HCT116 (cell line): Measurements from ENCODE around the gene PLXNC1. TPM values are rescaled to one million over a fixed set of nuclear protein-coding genes. Genes with fewer than 3 reads are reported as not detected.

Source experiments
- ATAC-seq: fragments of 200-7000 bp; cut with Tn5 transposase; 2 replicates; pipeline ENCODE4 v1.9.1; 2020; ENCODE audit warnings: mild to moderate bottlenecking, moderate library complexity
- BruUV-seq: library from RNA; stranded (reverse); fragments of 400-500 nt; replicated peaks from 2 replicates; lab custom pipeline; 2021; lab: Mats Ljungman, UMichigan
- CTCF ChIA-PET: fragments of 300-600 bp; sonication (Branson Sonifier 250); formaldehyde crosslinking; loops from one replicate; lab custom pipeline; 2021; ENCODE audit warnings: antibody characterized with exemption; lab: Charles Lee
- POLR2A ChIA-PET: fragments of 300-600, 350-600 bp; sonication (Branson Sonifier 250); formaldehyde crosslinking; loops from one replicate; lab custom pipeline; 2021; ENCODE audit warnings: antibody characterized with exemption; lab: Charles Lee
- RAD21 ChIA-PET, 2 experiments: fragments of 300-600 bp; sonication (Branson Sonifier 250); formaldehyde crosslinking; loops; one replicate each; lab custom pipeline; 2023; ENCODE audit warnings: low total read pairs in 2 of 2; ENCODE audit not compliant: uncharacterized antibody in 2 of 2, unreplicated experiment in 2 of 2, low non-redundant PET in 1 of 2; lab: Charles Lee
- DNase-seq: peaks from one replicate; pipeline ENCODE4 v3.0.0-alpha.2; 2010; ENCODE audit warnings: low read depth, low spot score
- H2AFZ ChIP-seq: fragments of 200-600 bp; shearing (Covaris generic), sonication (generic); 2 replicates; pipeline ENCODE4 v1.6.1; 2017; ENCODE audit warnings: low read depth, mixed run types, mixed read lengths, antibody characterized with exemption, low read length; ENCODE audit not compliant: poor library complexity, severe bottlenecking
- H3K27ac ChIP-seq: 2 replicates; pipeline ENCODE4 v1.5.1; 2012; ENCODE audit warnings: low read depth, low read length
- H3K27me3 ChIP-seq: fragments of 200-600 bp; sonication (generic); 2 replicates; pipeline ENCODE4 v1.6.1; 2016; ENCODE audit warnings: mixed run types, low read length, mixed read lengths; ENCODE audit not compliant: insufficient read depth
- H3K36me3 ChIP-seq, 2 experiments: fragments of 200-500 bp in 1 of 2; fragments of 200-600 bp in 1 of 2; sonication (Bioruptor generic) in 1 of 2; sonication (generic) in 1 of 2; 2 replicates each; pipeline versions ENCODE4 v1.5.1 to v1.6.1; 2014 to 2016; ENCODE audit warnings: low read length in 2 of 2, inconsistent platforms in 1 of 2, mixed read lengths in 1 of 2, mixed run types in 1 of 2; ENCODE audit not compliant: insufficient read depth in 2 of 2, control insufficient read depth in 1 of 2
- H3K4me1 ChIP-seq, 2 experiments: fragments of 200-600 bp in 1 of 2; sonication (generic) in 1 of 2; 2 replicates each; pipeline versions ENCODE4 v1.5.1 to v1.6.1; 2012 to 2017; ENCODE audit warnings: low read length in 2 of 2, inconsistent platforms in 1 of 2, mild to moderate bottlenecking in 1 of 2, mixed read lengths in 1 of 2, mixed run types in 1 of 2, moderate library complexity in 1 of 2; ENCODE audit not compliant: insufficient read depth in 2 of 2, control insufficient read depth in 1 of 2
- H3K4me2 ChIP-seq: fragments of 200-600 bp; sonication (generic); 2 replicates; pipeline ENCODE4 v1.6.1; 2017; ENCODE audit warnings: mixed run types, low read length, mixed read lengths
- H3K4me3 ChIP-seq, 2 experiments: fragments of 200-600 bp in 1 of 2; sonication (generic) in 1 of 2; replicated peaks in 1 of 2; 2 replicates each; pipeline ENCODE4 v1.5.1; 2011 to 2016; ENCODE audit warnings: low read length in 2 of 2, control low read depth in 1 of 2, low read depth in 1 of 2, mild to moderate bottlenecking in 1 of 2, mixed read lengths in 1 of 2, mixed run types in 1 of 2
- H3K79me2 ChIP-seq: fragments of 200-600 bp; sonication (generic); 2 replicates; pipeline ENCODE4 v1.6.1; 2017; ENCODE audit warnings: mild to moderate bottlenecking, mixed run types, low read length, moderate library complexity, mixed read lengths; ENCODE audit not compliant: insufficient read depth
- H3K9ac ChIP-seq: fragments of 200-600 bp; sonication (generic); 2 replicates; pipeline ENCODE4 v1.6.1; 2016; ENCODE audit warnings: low read length, mixed read lengths
- H3K9me2 ChIP-seq: fragments of 200-600 bp; sonication (generic), shearing (Covaris generic); 2 replicates; pipeline ENCODE4 v1.6.1; 2017; ENCODE audit warnings: mixed run types, mild to moderate bottlenecking, moderate library complexity; ENCODE audit not compliant: insufficient read depth
- H3K9me3 ChIP-seq, 2 experiments: fragments of 200-500 bp in 1 of 2; fragments of 200-600 bp in 1 of 2; sonication (Bioruptor generic) in 1 of 2; sonication (generic) in 1 of 2; 2 replicates each; pipeline ENCODE4 v1.6.1; 2014 to 2017; ENCODE audit warnings: low read length in 2 of 2, mixed read lengths in 2 of 2, inconsistent platforms in 1 of 2, low read depth in 1 of 2, mild to moderate bottlenecking in 1 of 2, mixed run types in 1 of 2, moderate library complexity in 1 of 2; ENCODE audit not compliant: control insufficient read depth in 1 of 2, insufficient read depth in 1 of 2
- H4K20me1 ChIP-seq: fragments of 200-600 bp; sonication (generic), shearing (Covaris generic); 2 replicates; pipeline ENCODE4 v1.6.1; 2017; ENCODE audit warnings: mixed run types, mild to moderate bottlenecking, moderate library complexity; ENCODE audit not compliant: insufficient read depth
- EGR1 ChIP-seq: IDR thresholded peaks from 2 replicates; pipeline ENCODE4 v1.6.1; 2012; ENCODE audit warnings: low read depth
- EZH2phosphoT487 ChIP-seq: fragments of 200-600 bp; IDR thresholded peaks from 2 replicates; pipeline ENCODE4 v1.6.1; 2018; ENCODE audit warnings: antibody characterized with exemption, borderline replicate concordance
- FOSL1 ChIP-seq: IDR thresholded peaks from 2 replicates; pipeline ENCODE4 v1.6.1; 2012; ENCODE audit warnings: low read depth
- MAX ChIP-seq: IDR thresholded peaks from 2 replicates; pipeline ENCODE4 v1.6.1; 2012
- POLR2A ChIP-seq: IDR thresholded peaks from 2 replicates; pipeline ENCODE4 v1.7.0; 2011; ENCODE audit warnings: borderline replicate concordance; ENCODE audit not compliant: insufficient read depth, insufficient read length; ENCODE audit errors: extremely low read depth
- POLR2AphosphoS5 ChIP-seq: IDR thresholded peaks from 2 replicates; pipeline ENCODE4 v1.6.1; 2011; ENCODE audit warnings: mild to moderate bottlenecking, low read depth, low read length, moderate library complexity
- RAD21 ChIP-seq: IDR thresholded peaks from 2 replicates; pipeline ENCODE4 v1.6.1; 2012; ENCODE audit warnings: low read depth, mild to moderate bottlenecking
- ZFX ChIP-seq: fragments of 450-650 bp; IDR thresholded peaks from 2 replicates; pipeline ENCODE4 v1.6.1; 2017
- intact Hi-C: fragments of 100-400 bp; cut with micrococcal nuclease; formaldehyde crosslinking; loops from 2 replicates; pipeline ENCODE4 v1.10.0; 2022
- total RNA-seq: library from RNA; stranded (reverse); gene quantifications from one replicate; pipeline ENCODE4 v1.2.1, GENCODE V29; 2021; ENCODE audit not compliant: unreplicated experiment
- TF ChIP-seq, protein P1 (sequence below): IDR thresholded peaks from 2 replicates; pipeline ENCODE4 v1.6.1; 2012
- TF ChIP-seq, protein P2 (sequence below): IDR thresholded peaks from 2 replicates; pipeline ENCODE4 v1.6.1; 2012; ENCODE audit warnings: low read depth

The PLXNC1 gene
- total RNA-seq, 1 experiment from 2014 or later: 0.25 TPM

GRCh38 chr12:94225947-94226630, 77.7 kb downstream of the PLXNC1 start:
- ChIA-PET RAD21 (no interaction called here), POLR2A (no interaction called here), CTCF (no interaction called here)
- no peaks in the 10 kb centered on the region for H3K79me2 ChIP-seq
- peaks cover 19% of the 10 kb centered on the region for H3K27me3 ChIP-seq
- ATAC-seq: no peak
- intact Hi-C loops: no loop called here
- TF ChIP-seq ZFX: no peak
- TF ChIP-seq, protein P1, sequence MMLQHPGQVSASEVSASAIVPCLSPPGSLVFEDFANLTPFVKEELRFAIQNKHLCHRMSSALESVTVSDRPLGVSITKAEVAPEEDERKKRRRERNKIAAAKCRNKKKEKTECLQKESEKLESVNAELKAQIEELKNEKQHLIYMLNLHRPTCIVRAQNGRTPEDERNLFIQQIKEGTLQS: no peak
- TF ChIP-seq POLR2A: no peak
- no peak for TF ChIP-seq EGR1
- TF ChIP-seq MAX: no peak
- TF ChIP-seq EZH2phosphoT487: no peak
- no peak for TF ChIP-seq FOSL1
- TF ChIP-seq RAD21: no peak
- TF ChIP-seq, protein P2, sequence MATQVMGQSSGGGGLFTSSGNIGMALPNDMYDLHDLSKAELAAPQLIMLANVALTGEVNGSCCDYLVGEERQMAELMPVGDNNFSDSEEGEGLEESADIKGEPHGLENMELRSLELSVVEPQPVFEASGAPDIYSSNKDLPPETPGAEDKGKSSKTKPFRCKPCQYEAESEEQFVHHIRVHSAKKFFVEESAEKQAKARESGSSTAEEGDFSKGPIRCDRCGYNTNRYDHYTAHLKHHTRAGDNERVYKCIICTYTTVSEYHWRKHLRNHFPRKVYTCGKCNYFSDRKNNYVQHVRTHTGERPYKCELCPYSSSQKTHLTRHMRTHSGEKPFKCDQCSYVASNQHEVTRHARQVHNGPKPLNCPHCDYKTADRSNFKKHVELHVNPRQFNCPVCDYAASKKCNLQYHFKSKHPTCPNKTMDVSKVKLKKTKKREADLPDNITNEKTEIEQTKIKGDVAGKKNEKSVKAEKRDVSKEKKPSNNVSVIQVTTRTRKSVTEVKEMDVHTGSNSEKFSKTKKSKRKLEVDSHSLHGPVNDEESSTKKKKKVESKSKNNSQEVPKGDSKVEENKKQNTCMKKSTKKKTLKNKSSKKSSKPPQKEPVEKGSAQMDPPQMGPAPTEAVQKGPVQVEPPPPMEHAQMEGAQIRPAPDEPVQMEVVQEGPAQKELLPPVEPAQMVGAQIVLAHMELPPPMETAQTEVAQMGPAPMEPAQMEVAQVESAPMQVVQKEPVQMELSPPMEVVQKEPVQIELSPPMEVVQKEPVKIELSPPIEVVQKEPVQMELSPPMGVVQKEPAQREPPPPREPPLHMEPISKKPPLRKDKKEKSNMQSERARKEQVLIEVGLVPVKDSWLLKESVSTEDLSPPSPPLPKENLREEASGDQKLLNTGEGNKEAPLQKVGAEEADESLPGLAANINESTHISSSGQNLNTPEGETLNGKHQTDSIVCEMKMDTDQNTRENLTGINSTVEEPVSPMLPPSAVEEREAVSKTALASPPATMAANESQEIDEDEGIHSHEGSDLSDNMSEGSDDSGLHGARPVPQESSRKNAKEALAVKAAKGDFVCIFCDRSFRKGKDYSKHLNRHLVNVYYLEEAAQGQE: no peak
- TF ChIP-seq POLR2AphosphoS5: no peak
- H3K4me3 ChIP-seq: no peak overlapping the region
- no peaks in the 10 kb centered on the region for H3K9me3 ChIP-seq
- H3K36me3 ChIP-seq: no peaks in the 10 kb centered on the region
- H3K9ac ChIP-seq: no peak overlapping the region
- H3K27ac ChIP-seq: no peak overlapping the region
- no peak overlapping the region for H2AFZ ChIP-seq
- BruUV-seq: no TSS peak
- no peaks in the 10 kb centered on the region for H3K4me1 ChIP-seq
- no peak for DNase-seq
- no peaks in the 10 kb centered on the region for H4K20me1 ChIP-seq
- H3K9me2 ChIP-seq: no peaks in the 10 kb centered on the region
- no peak overlapping the region for H3K4me2 ChIP-seq
